22Rv1 (cell line): ENCODE results near the gene PHRF1.

Source experiments
- ZFX ChIP-seq: fragments of 450-650 bp; IDR thresholded peaks from 2 replicates; pipeline ENCODE4 v1.6.1; 2017; ENCODE audit warnings: antibody characterized with exemption, borderline replicate concordance
- TF ChIP-seq, protein P1 (sequence below): fragments of 450-650 bp; IDR thresholded peaks from 2 replicates; pipeline ENCODE4 v1.5.1; 2017; ENCODE audit warnings: mild to moderate bottlenecking

DNA sequence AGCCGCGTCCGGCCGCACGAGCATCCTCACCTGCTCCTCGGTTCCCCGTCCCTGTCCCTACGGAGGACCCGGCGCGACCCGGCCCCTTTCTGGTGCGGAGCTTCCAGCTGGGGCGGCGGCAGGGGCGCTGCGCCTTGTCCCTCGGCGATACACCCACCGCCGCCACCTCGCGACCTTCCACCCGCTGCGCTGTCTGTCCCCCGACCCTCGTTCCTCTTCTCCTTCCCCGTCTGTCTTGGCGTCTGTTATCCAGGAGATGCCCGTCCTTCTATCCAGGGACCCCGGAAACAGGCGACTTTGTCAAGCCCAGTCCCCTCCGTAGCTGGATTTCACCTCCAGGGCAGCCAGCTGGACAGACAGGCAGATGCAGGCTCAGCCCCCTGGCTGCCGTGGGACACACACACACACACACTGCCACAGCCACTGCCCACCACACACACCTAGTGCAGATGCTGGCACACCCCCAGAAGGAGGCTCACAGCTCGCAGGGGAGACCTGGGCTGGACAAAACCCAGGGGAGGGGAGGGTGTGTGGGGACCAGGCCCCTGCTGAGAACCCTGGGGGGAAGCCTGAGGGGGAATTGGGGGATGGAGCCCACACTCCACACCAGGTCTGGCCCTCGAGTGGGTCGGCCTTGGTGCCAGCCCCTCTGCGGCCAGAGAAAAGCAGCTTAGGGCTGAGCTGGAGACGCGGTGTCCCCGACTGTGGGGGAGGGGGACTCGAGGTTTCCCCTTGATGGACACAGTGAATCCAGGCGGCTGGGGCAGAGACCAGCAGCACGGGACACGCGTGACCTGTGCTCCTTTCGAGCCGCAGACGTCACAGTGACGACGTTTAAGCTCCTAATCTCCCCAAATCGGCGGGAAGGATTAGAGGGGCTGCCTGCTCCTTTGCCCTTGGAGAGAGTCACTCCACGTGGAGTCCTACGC lies 61.6 kb downstream of the PHRF1 start:
- TF ChIP-seq, protein P1, sequence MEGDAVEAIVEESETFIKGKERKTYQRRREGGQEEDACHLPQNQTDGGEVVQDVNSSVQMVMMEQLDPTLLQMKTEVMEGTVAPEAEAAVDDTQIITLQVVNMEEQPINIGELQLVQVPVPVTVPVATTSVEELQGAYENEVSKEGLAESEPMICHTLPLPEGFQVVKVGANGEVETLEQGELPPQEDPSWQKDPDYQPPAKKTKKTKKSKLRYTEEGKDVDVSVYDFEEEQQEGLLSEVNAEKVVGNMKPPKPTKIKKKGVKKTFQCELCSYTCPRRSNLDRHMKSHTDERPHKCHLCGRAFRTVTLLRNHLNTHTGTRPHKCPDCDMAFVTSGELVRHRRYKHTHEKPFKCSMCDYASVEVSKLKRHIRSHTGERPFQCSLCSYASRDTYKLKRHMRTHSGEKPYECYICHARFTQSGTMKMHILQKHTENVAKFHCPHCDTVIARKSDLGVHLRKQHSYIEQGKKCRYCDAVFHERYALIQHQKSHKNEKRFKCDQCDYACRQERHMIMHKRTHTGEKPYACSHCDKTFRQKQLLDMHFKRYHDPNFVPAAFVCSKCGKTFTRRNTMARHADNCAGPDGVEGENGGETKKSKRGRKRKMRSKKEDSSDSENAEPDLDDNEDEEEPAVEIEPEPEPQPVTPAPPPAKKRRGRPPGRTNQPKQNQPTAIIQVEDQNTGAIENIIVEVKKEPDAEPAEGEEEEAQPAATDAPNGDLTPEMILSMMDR = no peak
- TF ChIP-seq ZFX = no peak
